Stimulated activated CD8-positive, alpha-beta memory T cell treated with anti-CD3 and anti-CD28 coated beads, Interleukin-7, amount 100 ng/mL, for 48 hours (primary cell): ENCODE data around the gene ANK3.

Source experiments
- DNase-seq, 2 donors: peaks; one replicate each; pipeline ENCODE4 v3.0.0-alpha.2; 2020; ENCODE audit warnings: low read depth in 1 of 2; ENCODE audit errors: extremely low read depth in 1 of 2

The ANK3 gene

DNA sequence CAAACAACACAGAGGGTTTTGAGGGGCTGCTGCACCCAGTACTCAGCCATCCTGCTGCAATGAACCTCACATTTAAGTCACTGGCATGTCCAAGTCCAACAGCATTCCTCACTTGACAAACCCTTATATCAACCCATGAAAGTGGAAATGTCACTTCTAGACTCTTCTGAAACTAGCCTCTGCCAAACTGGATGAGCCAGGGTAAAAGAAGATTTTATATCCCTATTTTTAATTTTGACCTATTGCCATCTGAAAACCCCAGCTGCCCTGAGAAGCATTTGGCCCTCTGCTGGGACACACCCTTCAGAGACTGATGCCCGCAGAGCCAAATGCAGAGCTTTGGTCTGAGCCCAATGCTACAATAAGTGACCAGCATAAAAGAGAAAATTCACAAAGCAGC lies 201.1 kb downstream of the ANK3 start:
- no peak for DNase-seq

DNA sequence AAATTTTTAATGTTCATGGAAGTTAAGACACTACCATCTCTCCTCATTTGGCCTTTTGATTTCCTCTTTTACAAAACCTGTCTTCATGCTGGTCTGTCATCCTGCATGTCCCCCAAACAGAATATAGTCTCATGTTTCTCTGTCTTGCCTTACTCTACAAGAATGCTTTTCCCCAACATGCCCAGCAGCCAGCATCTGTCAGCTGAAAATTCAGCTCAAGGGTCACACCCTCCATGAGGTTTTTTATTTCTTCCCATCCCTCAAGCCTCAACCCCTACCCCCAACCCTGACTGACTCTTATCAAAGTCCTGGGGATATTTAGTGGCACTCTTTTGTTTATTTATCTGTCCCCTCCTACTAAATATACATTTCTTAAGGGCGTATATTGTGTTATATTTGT lies 202.0 kb downstream of the ANK3 start:
- DNase-seq, result no peak

- DNase-seq, result no peak
Measured at GRCh38 chr10:60186315-60187071, 203.2 kb downstream of the ANK3 start.

DNA sequence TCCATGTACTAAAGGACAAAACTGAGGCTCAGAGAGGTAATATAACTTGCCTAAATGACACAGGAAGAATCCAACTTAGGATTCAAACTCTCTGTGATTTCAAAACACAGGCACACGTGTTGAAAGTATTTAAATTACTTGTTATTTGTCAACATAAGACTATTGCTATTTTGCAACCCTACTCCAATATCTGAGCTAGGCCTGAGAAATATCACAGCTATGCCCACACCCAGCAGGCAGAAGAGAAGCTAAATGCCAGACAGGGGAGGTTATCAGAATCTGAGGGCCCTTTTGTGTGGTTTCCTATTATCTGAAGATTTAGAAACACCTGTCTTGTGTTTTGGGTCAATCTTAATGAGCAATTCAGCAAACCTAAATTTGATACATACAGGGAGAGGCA lies 204.3 kb downstream of the ANK3 start:
- no peak for DNase-seq

GRCh38 chr10:60182691-60183090 lies 207.0 kb downstream of the ANK3 start:
- DNase-seq, result no peak

DNA sequence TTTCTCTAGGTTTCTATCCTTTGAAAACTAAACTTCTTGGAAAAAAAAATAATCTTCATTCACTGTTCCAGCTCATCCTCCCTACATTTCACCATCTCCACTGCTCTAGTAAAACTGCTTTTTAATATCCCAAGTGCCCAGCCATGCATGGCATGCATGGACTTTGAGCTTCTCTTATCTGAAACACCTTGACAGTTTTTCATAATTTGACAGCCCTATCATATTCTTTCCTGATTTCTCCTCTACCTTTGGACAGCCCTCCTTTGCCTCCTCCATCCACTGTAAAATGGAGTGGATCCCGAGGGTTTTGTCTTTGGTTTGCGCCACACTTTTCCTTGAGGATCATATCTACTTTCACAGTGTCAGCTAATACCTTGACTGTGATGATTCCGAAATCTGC lies 212.8 kb downstream of the ANK3 start:
- DNase-seq, result no peak

GRCh38 chr10:60175441-60175971 lies 214.2 kb downstream of the ANK3 start:
- no peak for DNase-seq

DNA sequence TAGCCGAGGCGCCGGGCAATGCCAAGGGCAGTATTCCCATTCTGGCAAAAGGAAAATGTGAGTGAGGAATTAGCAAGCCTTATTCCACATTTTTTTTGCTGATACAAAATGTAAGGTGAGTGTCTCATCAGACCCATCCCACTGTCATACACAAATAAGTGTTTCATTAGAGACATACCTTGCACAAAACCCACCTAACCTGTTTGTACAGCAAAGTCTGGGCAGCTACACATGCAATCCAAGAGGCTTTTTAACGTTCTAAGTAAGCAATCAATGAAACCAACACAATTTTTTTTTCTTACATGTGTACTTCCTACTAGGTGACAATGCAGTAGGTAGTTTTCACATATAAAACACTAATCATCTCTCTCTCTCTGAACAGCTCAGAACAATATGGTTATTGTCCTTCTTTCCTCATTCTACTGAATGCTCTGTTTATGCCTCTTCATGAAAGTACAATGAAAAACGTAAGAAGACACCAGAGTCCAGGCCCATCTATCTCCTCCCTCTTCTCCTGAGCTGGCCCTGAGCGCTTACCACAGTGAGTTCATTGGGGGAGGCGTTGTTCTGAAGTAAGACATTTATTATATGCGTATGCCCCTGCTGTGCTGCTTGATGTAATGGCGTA lies 217.2 kb downstream of the ANK3 start:
- no peak for DNase-seq

- no peak for DNase-seq
Measured at GRCh38 chr10:60171436-60172013, 218.2 kb downstream of the ANK3 start.

DNA sequence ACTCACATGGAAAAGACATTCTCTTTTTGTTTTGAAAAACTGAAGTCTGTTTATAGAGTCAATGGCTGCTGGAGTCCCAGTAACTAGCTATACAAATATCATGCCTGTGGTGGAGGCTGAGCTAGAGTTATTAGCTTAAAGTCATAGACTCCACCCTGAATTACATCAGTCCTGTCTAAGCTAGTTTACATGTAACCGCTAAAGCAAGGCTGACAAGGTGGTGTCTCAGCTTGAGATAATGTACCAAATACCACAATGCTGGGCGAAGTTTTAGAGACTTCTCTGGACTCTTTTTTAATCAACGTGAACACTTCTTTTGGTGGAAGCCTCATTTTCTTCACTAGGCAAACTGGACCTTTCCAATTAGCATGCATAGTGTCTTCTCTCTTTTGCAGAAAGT lies 219.4 kb downstream of the ANK3 start:
- no peak for DNase-seq

GRCh38 chr10:60169111-60169510 lies 220.6 kb downstream of the ANK3 start:
- DNase-seq, result no peak

- DNase-seq, result no peak
Measured at GRCh38 chr10:60167050-60167449, 222.6 kb downstream of the ANK3 start.

- no peak for DNase-seq
Measured at GRCh38 chr10:60163786-60164185, 225.9 kb downstream of the ANK3 start.

DNA sequence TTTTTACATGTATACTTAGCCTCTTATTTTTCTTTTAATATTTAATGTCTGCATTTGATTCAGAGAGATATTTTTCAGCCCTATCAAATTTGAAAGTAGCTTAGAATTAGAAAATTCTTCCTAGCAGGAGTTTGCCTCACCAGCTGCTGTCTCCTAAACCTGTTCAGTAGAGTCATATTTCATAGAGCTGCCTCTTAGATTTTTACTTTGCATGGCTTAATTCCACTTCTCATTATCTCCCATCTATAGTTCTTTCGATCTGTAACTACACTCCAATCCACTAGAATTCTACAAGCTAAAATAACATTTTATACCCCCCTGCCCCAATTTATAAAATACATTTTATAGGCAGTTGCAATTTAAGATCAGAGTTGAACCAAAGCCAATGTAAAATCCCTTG lies 227.0 kb downstream of the ANK3 start:
- no peak for DNase-seq

GRCh38 chr10:60155943-60156683 lies 233.6 kb downstream of the ANK3 start:
- no peak for DNase-seq

DNA sequence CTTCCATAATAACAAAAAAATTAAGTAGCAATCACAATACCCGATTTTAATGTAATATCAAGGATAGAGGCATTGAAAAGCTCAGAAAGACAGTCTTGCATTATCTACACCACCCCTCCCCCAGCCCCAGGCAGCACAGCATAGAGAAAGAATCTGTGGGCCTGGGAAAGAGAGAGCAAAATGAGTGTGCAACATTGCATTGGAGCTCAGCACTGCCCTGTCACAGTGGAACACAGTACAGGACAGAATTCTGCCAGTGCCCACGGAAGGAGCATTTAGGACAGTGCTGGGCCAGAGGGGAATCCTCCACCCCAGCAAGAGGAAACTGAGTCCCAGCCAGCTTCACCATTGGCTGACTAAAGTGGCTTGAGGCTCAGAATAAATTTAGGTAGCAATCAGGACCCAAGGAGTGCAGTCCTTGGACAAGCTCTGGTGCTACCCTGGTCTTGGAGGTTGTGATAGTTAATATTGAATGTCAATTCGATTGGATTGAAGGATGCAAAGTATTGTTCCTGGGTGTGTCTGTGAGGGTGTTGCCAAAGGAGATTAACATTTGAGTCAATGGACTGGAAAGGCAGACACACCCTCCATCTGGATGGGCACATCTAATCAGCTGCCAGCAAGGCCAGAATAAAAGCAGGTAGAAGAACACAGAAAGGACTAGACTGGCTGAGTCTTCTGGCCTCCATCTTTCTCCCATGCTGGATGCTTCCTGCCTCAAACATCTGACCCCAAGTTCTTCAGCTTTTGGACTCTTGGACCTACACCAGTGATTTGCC lies 234.4 kb downstream of the ANK3 start:
- no peak for DNase-seq

DNA sequence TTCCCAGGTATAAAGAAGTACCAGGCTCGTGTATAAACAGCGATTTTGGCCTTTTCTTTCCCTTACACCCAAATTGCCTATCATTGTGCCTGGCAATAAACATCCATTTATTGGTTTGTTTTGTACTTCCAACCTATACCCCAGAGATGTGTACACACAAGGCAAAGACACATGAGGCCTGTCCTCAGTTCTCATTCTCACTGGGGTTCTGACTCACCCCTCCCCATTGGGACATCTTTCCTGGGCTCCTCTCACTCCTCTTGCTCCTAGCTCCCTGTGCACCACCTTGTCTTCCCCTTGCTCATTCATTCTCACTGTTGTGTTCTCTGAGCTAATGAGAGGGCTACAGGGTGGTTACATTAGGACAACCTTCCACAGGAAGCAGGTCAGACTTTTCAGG lies 240.7 kb downstream of the ANK3 start:
- DNase-seq, result no peak

- no peak for DNase-seq
Measured at GRCh38 chr10:60148266-60148840, 241.3 kb downstream of the ANK3 start.

GRCh38 chr10:60147576-60148265 lies 242.0 kb downstream of the ANK3 start:
- no peak for DNase-seq

GRCh38 chr10:60147025-60147424 lies 242.7 kb downstream of the ANK3 start:
- DNase-seq, result no peak
